ENCODE data around the gene SLC4A1AP.

- TF ChIP-seq CTCF (IDR thresholded peaks at IDR 0.05) (no peak), POLR2A (IDR thresholded peaks at IDR 0.05) (no peak)
These were observed 26.9 kb upstream of the SLC4A1AP start for GRCh38 chr2:27636766-27637165.

All from adrenal gland (tissue), 5 donors.